Epithelial cell of esophagus (primary cell): ENCODE data around the gene CNTLN.
"Not testable (repeated sequence)": the region's sequence is repeated elsewhere in the genome, so short reads cannot be mapped to it uniquely, and the experiment has no call there.

Experiments
- DNase-seq: peaks from one replicate; pipeline ENCODE4 v3.0.0; 2010; ENCODE audit warnings: low read depth
- H3K4me3 ChIP-seq: 2 replicates; pipeline ENCODE4 v1.5.1; 2011; ENCODE audit warnings: mild to moderate bottlenecking, low read length, control low read depth
- CTCF ChIP-seq: IDR thresholded peaks from 2 replicates; pipeline ENCODE4 v1.5.1; 2011; ENCODE audit warnings: low read depth, mild to moderate bottlenecking, low read length, control low read depth, inconsistent platforms; ENCODE audit not compliant: insufficient read depth; ENCODE audit errors: missing control alignments

Gene CNTLN

DNA sequence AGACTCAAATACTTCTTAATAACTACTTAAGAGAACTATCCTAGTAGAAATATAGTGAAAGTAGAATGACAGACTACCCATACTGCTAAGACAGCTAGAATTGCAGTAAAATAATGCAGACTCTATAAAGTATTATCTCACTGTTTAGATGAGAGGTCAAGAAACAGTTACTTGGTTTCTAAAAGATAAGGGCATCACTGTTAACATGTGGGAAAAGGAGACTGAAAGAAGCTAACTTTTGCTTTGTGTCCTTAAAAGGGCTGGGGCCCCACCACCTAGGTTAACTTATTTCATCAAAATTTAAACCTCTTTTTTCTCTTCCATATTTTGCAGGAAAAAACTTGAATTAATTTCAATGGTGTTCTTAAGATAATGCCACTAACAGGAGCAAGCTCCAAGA lies 204.3 kb downstream of the CNTLN start:
- no peak overlapping the region for H3K4me3 ChIP-seq
- no peak for DNase-seq

DNA sequence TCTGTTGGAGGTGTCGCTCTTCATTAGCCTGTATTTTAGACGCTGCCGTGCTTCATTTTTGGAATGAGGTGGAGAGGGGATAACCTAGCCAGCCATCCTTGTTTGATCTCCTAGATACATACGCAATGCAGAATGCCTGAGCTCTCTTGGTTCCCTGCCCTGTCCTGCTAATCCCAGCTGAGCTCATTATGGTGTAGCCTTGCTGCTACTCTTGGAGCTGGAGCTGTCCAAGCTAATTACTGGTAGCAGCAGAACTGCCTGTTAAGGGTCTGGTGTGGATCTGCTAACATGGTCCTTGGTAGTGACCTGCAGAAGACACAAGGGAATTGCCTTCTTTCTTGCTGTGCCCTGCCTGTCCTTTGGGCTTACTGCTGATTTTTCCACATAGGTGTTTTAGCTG lies 207.9 kb downstream of the CNTLN start:
- TF ChIP-seq CTCF: no peak
- no peak overlapping the region for H3K4me3 ChIP-seq
- no peak for DNase-seq

More for the DNA sequence above, 204.3 kb downstream of the CNTLN start:
- TF ChIP-seq CTCF: no peak

DNA sequence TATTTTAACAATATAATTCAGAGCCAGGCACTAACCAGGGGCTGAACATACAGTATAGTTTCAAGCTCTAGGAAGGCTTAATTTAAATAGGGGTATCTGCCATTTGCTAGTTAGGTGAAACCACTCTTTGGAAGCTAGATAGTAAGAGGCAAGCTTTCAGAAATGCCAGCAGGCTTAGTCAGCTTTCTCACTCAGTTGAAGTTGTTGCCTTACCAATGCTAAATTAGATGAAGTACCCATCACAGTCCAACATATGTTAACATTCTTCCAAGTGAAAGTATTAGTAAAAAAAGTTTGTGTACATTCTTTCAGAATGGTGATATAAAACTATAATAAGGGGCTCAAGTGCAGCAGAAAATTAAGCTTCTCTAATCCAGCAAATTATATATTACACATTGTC lies 215.0 kb downstream of the CNTLN start:
- peak; percentile 9 for DNase-seq
- TF ChIP-seq CTCF: no peak
- no peak overlapping the region for H3K4me3 ChIP-seq

DNA sequence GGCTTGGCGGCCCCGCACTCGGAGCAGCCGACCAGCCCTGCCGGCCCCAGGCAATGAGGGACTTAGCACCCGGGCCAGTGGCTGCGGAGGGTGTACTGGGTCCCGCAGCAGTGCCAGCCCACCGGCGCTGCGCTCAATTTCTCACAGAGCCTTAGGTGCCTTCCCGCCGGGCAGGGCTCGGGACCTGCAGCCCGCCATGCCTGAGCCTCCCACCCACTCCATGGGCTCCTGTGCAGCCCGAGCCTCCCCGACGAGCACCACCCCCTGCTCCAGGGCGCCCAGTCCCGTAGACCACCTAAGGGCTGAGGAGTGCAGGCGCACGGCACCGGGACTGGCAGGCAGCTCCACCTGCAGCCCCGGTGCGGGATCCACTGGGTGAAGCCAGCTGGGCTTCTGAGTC lies 219.2 kb downstream of the CNTLN start:
- not testable (repeated sequence) for H3K4me3 ChIP-seq, DNase-seq

GRCh38 chr9:17361378-17361777 lies 226.5 kb downstream of the CNTLN start:
- DNase-seq: no peak
- no peak overlapping the region for H3K4me3 ChIP-seq
- no peak for TF ChIP-seq CTCF

GRCh38 chr9:17367035-17367434 lies 232.2 kb downstream of the CNTLN start:
- H3K4me3 ChIP-seq: no peak overlapping the region
- DNase-seq: no peak
- TF ChIP-seq CTCF: no peak

- no peak for TF ChIP-seq CTCF
- H3K4me3 ChIP-seq: no peak overlapping the region
- peak; percentile 88 for DNase-seq
Measured at GRCh38 chr9:17380126-17380861, 245.5 kb downstream of the CNTLN start.
